WTC11 (cell line): ENCODE measurements around the gene GIGYF2. TPM values are rescaled to one million over a fixed set of nuclear protein-coding genes. Genes with fewer than 3 reads are reported as not detected.

ENCODE experiments used
- ATAC-seq: fragments of 200-7000 bp; cut with Tn5 transposase; 2 replicates; pipeline ENCODE4 v1.10.0; 2021; ENCODE audit warnings: mild to moderate bottlenecking, moderate library complexity
- CTCF ChIA-PET: fragments of 300-600 bp; sonication (Branson Sonifier 250); formaldehyde crosslinking; loops from one replicate; lab custom pipeline; 2021; ENCODE audit warnings: antibody characterized with exemption; lab: Charles Lee
- POLR2A ChIA-PET: fragments of 350-600 bp; sonication (Branson Sonifier 250); formaldehyde crosslinking; loops from one replicate; lab custom pipeline; 2021; ENCODE audit warnings: antibody characterized with exemption; lab: Charles Lee
- DNase-seq: peaks from one replicate; pipeline ENCODE4 v3.0.0; 2021; ENCODE audit warnings: low spot score
- H3K27ac Mint-ChIP-seq: 2 replicates; pipeline ENCODE4 v1.8.0; 2021; ENCODE audit warnings: mixed read lengths
- H3K27me3 Mint-ChIP-seq: 2 replicates; pipeline ENCODE4 v1.8.0; 2021; ENCODE audit warnings: low read depth, mild to moderate bottlenecking, moderate library complexity, mixed read lengths
- H3K36me3 Mint-ChIP-seq: 2 replicates; pipeline ENCODE4 v1.8.0; 2021; ENCODE audit warnings: mixed read lengths
- H3K4me1 Mint-ChIP-seq: 2 replicates; pipeline ENCODE4 v1.8.0; 2022; ENCODE audit warnings: mixed read lengths
- H3K4me3 Mint-ChIP-seq: 2 replicates; pipeline ENCODE4 v1.8.0; 2021; ENCODE audit warnings: mild to moderate bottlenecking, moderate library complexity, mixed read lengths
- H3K9me3 Mint-ChIP-seq: 2 replicates; pipeline ENCODE4 v1.8.0; 2021; ENCODE audit warnings: mixed read lengths
- CBFB ChIP-seq: sonication (generic); formaldehyde crosslinking; IDR thresholded peaks from 2 replicates; pipeline ENCODE4 v1.8.1; 2022; ENCODE audit warnings: mild to moderate bottlenecking, low read depth, missing genetic modification reagents
- ETV6 ChIP-seq: sonication (generic); formaldehyde crosslinking; IDR thresholded peaks from 2 replicates; pipeline ENCODE4 v1.8.1; 2022; ENCODE audit warnings: mild to moderate bottlenecking, missing genetic modification reagents
- GTF2I ChIP-seq: fragments of 250-450 bp; sonication (Bioruptor Pico); conservative IDR thresholded peaks from 2 replicates; pipeline ENCODE4 v1.4.0; 2021; ENCODE audit warnings: mild to moderate bottlenecking
- HMGA2 ChIP-seq: fragments of 250-450 bp; sonication (Bioruptor Pico); IDR thresholded peaks from 2 replicates; pipeline ENCODE4 v1.4.0; 2021; ENCODE audit warnings: mild to moderate bottlenecking, moderate library complexity
- IRF2 ChIP-seq: sonication (generic); formaldehyde crosslinking; IDR thresholded peaks from 2 replicates; pipeline ENCODE4 v1.8.0; 2022; ENCODE audit warnings: low read depth, missing genetic modification reagents, borderline replicate concordance
- MXD4 ChIP-seq: fragments of 250-450 bp; sonication (Bioruptor Pico); IDR thresholded peaks from 2 replicates; pipeline ENCODE4 v1.8.0; 2021; ENCODE audit warnings: mild to moderate bottlenecking, moderate library complexity, borderline replicate concordance
- NR3C1 ChIP-seq: sonication (generic); formaldehyde crosslinking; conservative IDR thresholded peaks from 2 replicates; pipeline ENCODE4 v1.8.1; 2023; ENCODE audit warnings: low read depth, mild to moderate bottlenecking, missing genetic modification reagents
- ZBTB21 ChIP-seq: sonication (generic); formaldehyde crosslinking; IDR thresholded peaks from 2 replicates; pipeline ENCODE4 v1.8.1; 2023; ENCODE audit warnings: mild to moderate bottlenecking, missing genetic modification reagents, borderline replicate concordance
- ZNF138 ChIP-seq: sonication (generic); formaldehyde crosslinking; conservative IDR thresholded peaks from 2 replicates; pipeline ENCODE4 v1.8.1; 2022; ENCODE audit warnings: mild to moderate bottlenecking, moderate library complexity, missing genetic modification reagents
- ZNF396 ChIP-seq: fragments of 250-450 bp; sonication (Bioruptor Pico); IDR thresholded peaks from 2 replicates; pipeline ENCODE4 v1.8.0; 2021; ENCODE audit warnings: mild to moderate bottlenecking, moderate library complexity, borderline replicate concordance
- ZNF423 ChIP-seq: fragments of 250-450 bp; sonication (Bioruptor Pico); IDR thresholded peaks from 2 replicates; pipeline ENCODE4 v2.1.2; 2022; ENCODE audit warnings: mild to moderate bottlenecking, moderate library complexity
- total RNA-seq: library from RNA; stranded (reverse); gene quantifications from 3 replicates; pipeline ENCODE4 v1.2.3, GENCODE V29; 2021

The GIGYF2 gene
- total RNA-seq, 1 experiment from 2014 or later: 53.1 TPM

- TF ChIP-seq CBFB (CRISPR knock-in tag) (no peak), NR3C1 (CRISPR knock-in tag) (no peak)
Observed at GRCh38 chr2:232896720-232897597, 199.8 kb downstream of the GIGYF2 start (continued).

- Mint-ChIP-seq H3K9me3 (no peaks in the 10 kb centered on the region), H3K4me1 (peaks cover 4% of the 10 kb centered on the region; the same call in 1 of the 2 replicates), H3K4me3 (no peak overlapping the region), H3K27ac (no peak overlapping the region), H3K27me3 (no peaks in the 10 kb centered on the region; the same call in 1 of the 2 replicates), H3K36me3 (no peaks in the 10 kb centered on the region)
- TF ChIP-seq ZNF396 (CRISPR knock-in tag) (no peak), MXD4 (CRISPR knock-in tag) (no peak), GTF2I (CRISPR knock-in tag) (no peak)
- no peak for ATAC-seq
- CTCF ChIA-PET: interaction anchor here (0.9 to 1.2 kb wide), 2 partner anchors 11 kb away, joined by 3 to 4 read pairs; no protein-coding TSS in a partner anchor
- POLR2A ChIA-PET: no interaction called here
- no peak for DNase-seq
Observed at GRCh38 chr2:232897598-232898408, 200.7 kb downstream of the GIGYF2 start.

GRCh38 chr2:232898592-232899543 is 201.7 kb downstream of the GIGYF2 start:
- H3K9me3 Mint-ChIP-seq: no peaks in the 10 kb centered on the region
- POLR2A ChIA-PET: no interaction called here
- no peak for TF ChIP-seq ZBTB21 (CRISPR knock-in tag)
- peaks cover 4% of the 10 kb centered on the region; the same call in 1 of the 2 replicates for H3K4me1 Mint-ChIP-seq
- DNase-seq (no peak), ATAC-seq (no peak)
- no peaks in the 10 kb centered on the region for H3K36me3 Mint-ChIP-seq
- H3K27ac Mint-ChIP-seq: no peak overlapping the region
- H3K27me3 Mint-ChIP-seq: no peaks in the 10 kb centered on the region; the same call in none of the 2 replicates
- CTCF ChIA-PET: interaction anchor here (1.2 kb wide), 1 partner anchor 12 kb away, joined by 3 read pairs; no protein-coding TSS in a partner anchor
- no peak overlapping the region for H3K4me3 Mint-ChIP-seq

GRCh38 chr2:232900811-232901735 is 203.9 kb downstream of the GIGYF2 start:
- Mint-ChIP-seq H3K4me1 (peaks cover 4% of the 10 kb centered on the region; the same call in 1 of the 2 replicates), H3K27ac (no peak overlapping the region), H3K36me3 (no peaks in the 10 kb centered on the region), H3K9me3 (no peaks in the 10 kb centered on the region), H3K27me3 (no peaks in the 10 kb centered on the region; the same call in none of the 2 replicates), H3K4me3 (no peak overlapping the region; the same call in 1 of the 2 replicates)
- DNase-seq (no peak), ATAC-seq (peak; percentile 91)
- TF ChIP-seq IRF2 (CRISPR knock-in tag): no peak
- 0 out of 2 replicates have a peak, but pooled peaks have one; percentile 26 for TF ChIP-seq ETV6
- TF ChIP-seq ZNF423 (CRISPR knock-in tag): 0 out of 2 replicates have a peak, but pooled peaks have one; percentile 32
- TF ChIP-seq ZNF396 (CRISPR knock-in tag): no peak
- TF ChIP-seq ZNF138 (CRISPR knock-in tag): no peak
- TF ChIP-seq HMGA2 (CRISPR knock-in tag): no peak
- CTCF ChIA-PET: interaction anchor here (0.5 to 1.2 kb wide), 4 partner anchors 10 to 887 kb away, joined by 3 to 5 read pairs (median 3); no protein-coding TSS in a partner anchor
- POLR2A ChIA-PET: no interaction called here
